ENCODE results near the gene QRFP.

Gene QRFP

DNA sequence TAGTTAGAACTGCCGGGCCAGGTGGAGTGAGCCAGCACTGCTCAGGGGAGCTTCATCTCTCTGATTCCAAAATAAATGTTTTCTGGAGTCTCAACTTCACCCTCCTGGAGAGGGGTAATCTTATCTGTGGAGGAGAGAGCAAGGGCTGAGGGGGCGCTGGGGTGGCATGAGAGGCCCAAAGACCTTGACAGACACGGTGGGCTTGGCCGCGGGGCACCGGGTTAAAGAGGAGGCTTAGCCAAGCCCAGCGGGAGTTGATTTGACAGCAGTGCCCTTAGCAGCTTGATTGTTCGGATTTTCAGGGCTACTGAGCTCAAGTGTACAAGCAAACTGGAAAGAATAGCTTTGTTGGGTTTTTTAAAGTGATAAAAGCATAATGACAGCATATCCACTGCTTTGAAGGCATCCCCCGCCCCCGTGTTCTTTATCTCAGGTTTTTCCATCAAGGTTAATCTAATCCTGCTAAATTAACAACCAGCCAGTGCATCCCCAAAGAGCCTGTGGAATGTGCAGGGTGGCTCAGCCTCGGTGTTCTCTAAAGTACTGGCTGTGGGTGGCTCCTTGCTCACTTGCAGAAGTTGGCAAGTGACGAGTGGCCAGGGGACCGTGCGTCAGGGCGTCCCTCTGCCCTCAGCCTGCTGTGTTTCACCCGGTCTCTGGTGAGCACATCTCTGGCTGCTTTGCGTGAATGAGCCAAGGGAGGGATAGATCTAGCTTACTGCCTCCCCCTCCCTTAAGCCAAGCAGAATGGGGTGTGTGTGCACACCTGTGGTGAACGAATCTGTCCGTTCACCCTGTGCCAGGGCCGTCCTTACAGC is 5.5 kb downstream of the QRFP start:
- H3K9ac ChIP-seq (ENCODE audit: low read length): no peak overlapping the region

DNA sequence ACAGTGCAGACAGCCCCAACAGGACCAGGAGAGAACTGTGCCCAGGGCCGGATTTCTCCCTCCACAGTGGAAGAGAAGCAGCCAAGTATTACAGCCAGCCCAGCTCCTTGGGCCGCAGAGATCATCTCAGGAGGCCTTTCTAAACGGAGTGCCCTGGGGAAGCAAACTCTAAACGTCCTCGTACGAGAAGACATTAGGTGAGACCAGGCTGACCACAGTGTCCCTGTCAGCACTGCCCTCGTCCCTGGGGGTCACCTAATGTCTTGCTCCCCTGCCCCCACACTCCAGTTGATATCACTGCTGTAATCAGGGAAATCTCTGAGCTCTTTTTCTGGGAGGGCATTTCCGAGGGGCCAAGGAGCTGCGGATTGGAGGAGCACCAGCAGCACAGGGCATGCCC is 6.5 kb downstream of the QRFP start:
- Histone ChIP-seq H3K36me3 (ENCODE audit: control insufficient read depth in 1 of 2, insufficient read depth in 2 of 2, low read depth in 1 of 2, low read length in 2 of 2) (peaks cover 92 to 95% of the 10 kb centered on the region in 2 experiments), H2BK15ac (ENCODE audit: low read depth, poor library complexity, severe bottlenecking) (no peak overlapping the region), H2BK120ac (ENCODE audit: low read depth, low read length) (no peak overlapping the region), H2AK5ac (ENCODE audit: low read length, severe bottlenecking) (no peak overlapping the region), H3K14ac (ENCODE audit: low read length in 2 of 2) (no peak overlapping the region), H3K18ac (ENCODE audit: low read depth in 1 of 2, low read length in 2 of 2) (no peak overlapping the region), H3K4ac (ENCODE audit: low read depth in 1 of 2, low read length in 2 of 2) (no peak overlapping the region), H3K4me3 (ENCODE audit: insufficient read depth in 1 of 2, low read depth in 1 of 2, low read length in 2 of 2) (no peak overlapping the region), H2BK5ac (ENCODE audit: low read depth, low read length, poor library complexity, severe bottlenecking) (no peak overlapping the region), H3K4me2 (ENCODE audit: low read length, poor library complexity, severe bottlenecking) (no peak overlapping the region), H3K27me3 (ENCODE audit: control insufficient read depth in 1 of 2, insufficient read depth in 1 of 2, low read length in 2 of 2) (no peaks in the 10 kb centered on the region), H4K91ac (ENCODE audit: low read length) (no peak overlapping the region), H3K27ac (ENCODE audit: low read length, poor library complexity, severe bottlenecking) (no peak overlapping the region), H4K8ac (ENCODE audit: low read length) (no peak overlapping the region), H3K9me3 (ENCODE audit: control insufficient read depth, low read length) (no peaks in the 10 kb centered on the region), H3K79me1 (replicated peaks; ENCODE audit: low read length, poor library complexity, severe bottlenecking) (peaks cover 24% of the 10 kb centered on the region), H3K9ac (ENCODE audit: low read length) (no peak overlapping the region), H2BK12ac (ENCODE audit: low read length in 2 of 2) (no peak overlapping the region), H2AFZ (ENCODE audit: low read depth, low read length) (no peak overlapping the region), H3K23ac (ENCODE audit: low read length in 2 of 2) (no peak overlapping the region), H3K4me1 (ENCODE audit: control insufficient read depth, insufficient read depth, low read depth, low read length) (no peaks in the 10 kb centered on the region)
- 94% methylated on average over 9 of the region's 9 CpGs for WGBS
- DNase-seq: no peak

More for the DNA sequence above, 5.5 kb downstream of the QRFP start:
- no peak for DNase-seq
- no peak overlapping the region for H3K4me2 ChIP-seq (ENCODE audit: low read length, poor library complexity, severe bottlenecking)
- H3K18ac ChIP-seq (ENCODE audit: low read depth in 1 of 2, low read length in 2 of 2): no peak overlapping the region
- peaks cover 8% of the 10 kb centered on the region for H3K4me1 ChIP-seq (ENCODE audit: control insufficient read depth, insufficient read depth, low read depth, low read length)
- no peak overlapping the region for H4K91ac ChIP-seq (ENCODE audit: low read length)
- no peak overlapping the region for H2AK5ac ChIP-seq (ENCODE audit: low read length, severe bottlenecking)
- H3K14ac ChIP-seq (ENCODE audit: low read length in 2 of 2): no peak overlapping the region
- no peak overlapping the region for H2BK12ac ChIP-seq (ENCODE audit: low read length in 2 of 2)
- no peak overlapping the region for H2BK120ac ChIP-seq (ENCODE audit: low read depth, low read length)
- H3K27ac ChIP-seq (ENCODE audit: low read length, poor library complexity, severe bottlenecking): no peak overlapping the region
- peaks cover 18% of the 10 kb centered on the region for H3K79me1 ChIP-seq (replicated peaks; ENCODE audit: low read length, poor library complexity, severe bottlenecking)
- H3K27me3 ChIP-seq (ENCODE audit: control insufficient read depth in 1 of 2, insufficient read depth in 1 of 2, low read length in 2 of 2): no peaks in the 10 kb centered on the region
- no peaks in the 10 kb centered on the region for H3K9me3 ChIP-seq (ENCODE audit: control insufficient read depth, low read length)
- H2AFZ ChIP-seq (ENCODE audit: low read depth, low read length): no peak overlapping the region
- H3K4me3 ChIP-seq (ENCODE audit: insufficient read depth in 1 of 2, low read depth in 1 of 2, low read length in 2 of 2): no peak overlapping the region
- no peak overlapping the region for H2BK15ac ChIP-seq (ENCODE audit: low read depth, poor library complexity, severe bottlenecking)
- H3K36me3 ChIP-seq (ENCODE audit: control insufficient read depth in 1 of 2, insufficient read depth in 2 of 2, low read depth in 1 of 2, low read length in 2 of 2): peaks cover 82 to 94% of the 10 kb centered on the region in 2 experiments
- no peak overlapping the region for H4K8ac ChIP-seq (ENCODE audit: low read length)
- WGBS: 96% methylated on average over 18 of the region's 20 CpGs
- no peak overlapping the region for H3K4ac ChIP-seq (ENCODE audit: low read depth in 1 of 2, low read length in 2 of 2)
- no peak overlapping the region for H3K23ac ChIP-seq (ENCODE audit: low read length in 2 of 2)
- no peak overlapping the region for H2BK5ac ChIP-seq (ENCODE audit: low read depth, low read length, poor library complexity, severe bottlenecking)

GRCh38 chr9:130888146-130888885 is 8.3 kb downstream of the QRFP start:
- H3K14ac ChIP-seq (ENCODE audit: low read length in 2 of 2): no peak overlapping the region
- peaks cover 96 to 97% of the 10 kb centered on the region in 2 experiments for H3K36me3 ChIP-seq (ENCODE audit: control insufficient read depth in 1 of 2, insufficient read depth in 2 of 2, low read depth in 1 of 2, low read length in 2 of 2)
- H3K4ac ChIP-seq (ENCODE audit: low read depth in 1 of 2, low read length in 2 of 2): no peak overlapping the region
- H2AFZ ChIP-seq (ENCODE audit: low read depth, low read length): no peak overlapping the region
- H3K27ac ChIP-seq (ENCODE audit: low read length, poor library complexity, severe bottlenecking): no peak overlapping the region
- no peaks in the 10 kb centered on the region for H3K4me1 ChIP-seq (ENCODE audit: control insufficient read depth, insufficient read depth, low read depth, low read length)
- H3K4me2 ChIP-seq (ENCODE audit: low read length, poor library complexity, severe bottlenecking): no peak overlapping the region
- H3K79me1 ChIP-seq (replicated peaks; ENCODE audit: low read length, poor library complexity, severe bottlenecking): peaks cover 35% of the 10 kb centered on the region
- no peak overlapping the region for H3K4me3 ChIP-seq (ENCODE audit: insufficient read depth in 1 of 2, low read depth in 1 of 2, low read length in 2 of 2)
- H2BK12ac ChIP-seq (ENCODE audit: low read length in 2 of 2): no peak overlapping the region
- H4K91ac ChIP-seq (ENCODE audit: low read length): peak overlapping the region; percentile 6
- no peak overlapping the region for H3K23ac ChIP-seq (ENCODE audit: low read length in 2 of 2)
- H3K27me3 ChIP-seq (ENCODE audit: control insufficient read depth in 1 of 2, insufficient read depth in 1 of 2, low read length in 2 of 2): no peaks in the 10 kb centered on the region
- H4K8ac ChIP-seq (ENCODE audit: low read length): no peak overlapping the region
- H2BK15ac ChIP-seq (ENCODE audit: low read depth, poor library complexity, severe bottlenecking): no peak overlapping the region
- DNase-seq: no peak
- 95% methylated on average over 22 of the region's 22 CpGs for WGBS
- H2BK120ac ChIP-seq (ENCODE audit: low read depth, low read length): no peak overlapping the region
- no peak overlapping the region for H3K18ac ChIP-seq (ENCODE audit: low read depth in 1 of 2, low read length in 2 of 2)
- no peak overlapping the region for H2AK5ac ChIP-seq (ENCODE audit: low read length, severe bottlenecking)
- H3K9ac ChIP-seq (ENCODE audit: low read length): no peak overlapping the region
- H2BK5ac ChIP-seq (ENCODE audit: low read depth, low read length, poor library complexity, severe bottlenecking): no peak overlapping the region
- no peaks in the 10 kb centered on the region for H3K9me3 ChIP-seq (ENCODE audit: control insufficient read depth, low read length)

DNA sequence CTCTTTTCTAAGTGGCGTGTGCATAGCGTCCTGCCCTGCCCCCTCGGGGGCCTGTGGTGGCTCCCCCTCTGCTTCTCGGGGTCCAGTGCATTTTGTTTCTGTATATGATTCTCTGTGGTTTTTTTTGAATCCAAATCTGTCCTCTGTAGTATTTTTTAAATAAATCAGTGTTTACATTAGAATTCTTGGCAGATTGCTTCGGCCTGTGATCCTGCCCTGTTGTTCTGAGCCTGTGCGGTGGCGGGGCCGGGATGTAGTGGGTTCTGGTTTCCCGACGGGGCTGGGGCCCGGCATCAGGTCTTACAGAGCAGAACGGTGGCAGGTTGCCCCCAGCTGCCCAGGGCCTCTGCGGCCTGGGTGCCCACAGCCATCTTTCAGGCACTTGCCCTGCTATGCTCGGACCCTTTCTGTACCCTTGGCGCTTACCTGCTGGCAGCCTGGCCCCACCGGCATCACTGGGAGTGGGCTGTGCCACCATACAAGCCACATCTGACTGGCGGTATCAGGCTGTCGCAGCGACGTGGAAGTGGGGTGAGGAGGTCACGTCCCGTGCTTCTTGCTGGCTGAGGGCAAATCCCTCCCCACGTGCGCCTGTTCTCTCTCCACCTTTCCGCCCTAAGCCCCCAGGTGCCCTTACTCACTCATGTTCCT is 9.0 kb downstream of the QRFP start:
- no peak overlapping the region for H3K4me2 ChIP-seq (ENCODE audit: low read length, poor library complexity, severe bottlenecking)
- no peak overlapping the region for H3K27ac ChIP-seq (ENCODE audit: low read length, poor library complexity, severe bottlenecking)
- no peak overlapping the region for H2BK15ac ChIP-seq (ENCODE audit: low read depth, poor library complexity, severe bottlenecking)
- WGBS: 96% methylated on average over 21 of the region's 25 CpGs
- H2BK12ac ChIP-seq (ENCODE audit: low read length in 2 of 2): no peak overlapping the region
- no peak overlapping the region for H3K4me3 ChIP-seq (ENCODE audit: insufficient read depth in 1 of 2, low read depth in 1 of 2, low read length in 2 of 2)
- DNase-seq: no peak
- no peak overlapping the region for H3K4ac ChIP-seq (ENCODE audit: low read depth in 1 of 2, low read length in 2 of 2)
- H3K9ac ChIP-seq (ENCODE audit: low read length): no peak overlapping the region
- H4K91ac ChIP-seq (ENCODE audit: low read length): no peak overlapping the region
- H2BK120ac ChIP-seq (ENCODE audit: low read depth, low read length): no peak overlapping the region
- peaks cover 96 to 97% of the 10 kb centered on the region in 2 experiments for H3K36me3 ChIP-seq (ENCODE audit: control insufficient read depth in 1 of 2, insufficient read depth in 2 of 2, low read depth in 1 of 2, low read length in 2 of 2)
- H3K4me1 ChIP-seq (ENCODE audit: control insufficient read depth, insufficient read depth, low read depth, low read length): no peaks in the 10 kb centered on the region
- H3K23ac ChIP-seq (ENCODE audit: low read length in 2 of 2): no peak overlapping the region
- no peak overlapping the region for H2BK5ac ChIP-seq (ENCODE audit: low read depth, low read length, poor library complexity, severe bottlenecking)
- H3K27me3 ChIP-seq (ENCODE audit: control insufficient read depth in 1 of 2, insufficient read depth in 1 of 2, low read length in 2 of 2): no peaks in the 10 kb centered on the region
- H2AK5ac ChIP-seq (ENCODE audit: low read length, severe bottlenecking): no peak overlapping the region
- peaks cover 37% of the 10 kb centered on the region for H3K79me1 ChIP-seq (replicated peaks; ENCODE audit: low read length, poor library complexity, severe bottlenecking)
- H3K9me3 ChIP-seq (ENCODE audit: control insufficient read depth, low read length): no peaks in the 10 kb centered on the region
- H2AFZ ChIP-seq (ENCODE audit: low read depth, low read length): no peak overlapping the region
- H3K14ac ChIP-seq (ENCODE audit: low read length in 2 of 2): no peak overlapping the region
- no peak overlapping the region for H3K18ac ChIP-seq (ENCODE audit: low read depth in 1 of 2, low read length in 2 of 2)
- H4K8ac ChIP-seq (ENCODE audit: low read length): no peak overlapping the region
